Activated naive CD4-positive, alpha-beta T cell treated with anti-CD3 and anti-CD28 coated beads, Interleukin-2, amount 50 U/mL, for 72 hours (primary cell): Measurements from ENCODE around the gene NKD1. TPM values are rescaled to one million over a fixed set of nuclear protein-coding genes. Genes with fewer than 3 reads are reported as not detected.
A peak's percentile ranks its signal among the peaks of the same experiment; 100 is the strongest.

ENCODE experiments used
- ATAC-seq, 2 donors: fragments of 150-1000 bp; cut with Tn5 transposase; 2 replicates each; pipeline ENCODE4 v1.10.0; 2021; ENCODE audit warnings: mild to moderate bottlenecking in 2 of 2, moderate library complexity in 2 of 2
- DNase-seq, 2 donors: peaks; one replicate each; pipeline ENCODE4 v3.0.0; 2021 to 2022; ENCODE audit warnings: low spot score in 2 of 2
- H3K27ac Mint-ChIP-seq, 2 donors: one replicate each; pipeline ENCODE4 v1.8.0; 2022; ENCODE audit warnings: mild to moderate bottlenecking in 2 of 2, mixed read lengths in 2 of 2
- H3K36me3 Mint-ChIP-seq, 2 donors: one replicate each; pipeline ENCODE4 v1.8.0; 2022; ENCODE audit warnings: mixed read lengths in 2 of 2
- H3K9me3 Mint-ChIP-seq, 2 donors: one replicate each; pipeline ENCODE4 v1.8.0; 2022; ENCODE audit warnings: mixed read lengths in 2 of 2
- total RNA-seq, 2 donors: library from RNA; stranded (reverse); gene quantifications; one replicate each; pipeline ENCODE4 v1.2.3, GENCODE V29; 2022

Gene NKD1
- total RNA-seq, 2 donors from 2014 or later: 1.4 to 2.1 TPM

DNA sequence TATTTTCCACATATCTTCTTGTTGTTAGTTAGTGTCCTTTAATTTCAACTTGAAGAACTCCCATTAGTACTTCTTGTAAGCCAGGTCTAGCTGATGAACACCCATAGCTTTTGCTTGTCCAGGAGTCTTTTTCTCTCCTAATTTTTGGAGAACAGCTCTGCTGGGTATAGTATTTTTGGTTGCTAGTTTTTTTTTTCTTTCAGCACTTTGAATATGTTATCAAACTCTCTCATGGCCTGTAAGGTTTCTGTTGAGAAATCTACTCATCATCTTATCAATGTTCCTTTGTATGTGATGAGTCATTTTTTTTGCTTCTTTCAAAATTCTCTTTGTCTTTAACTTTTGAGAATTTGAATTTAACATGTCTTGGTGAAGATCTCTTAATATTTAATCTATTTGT is 31.8 kb upstream of the NKD1 start:
- Mint-ChIP-seq H3K9me3 (peaks cover 8 to 12% of the 10 kb centered on the region in 2 donors), H3K27ac (no peak overlapping the region), H3K36me3 (peaks cover 8 to 13% of the 10 kb centered on the region in 2 donors)
- DNase-seq: no peak
- ATAC-seq: no peak

GRCh38 chr16:50516890-50517289 is 31.3 kb upstream of the NKD1 start:
- ATAC-seq (no peak), DNase-seq (no peak)
- Mint-ChIP-seq H3K9me3 (peaks cover 8 to 12% of the 10 kb centered on the region in 2 donors), H3K36me3 (peaks cover 8 to 13% of the 10 kb centered on the region in 2 donors), H3K27ac (no peak overlapping the region)

GRCh38 chr16:50517450-50518252 is 30.5 kb upstream of the NKD1 start:
- H3K9me3 Mint-ChIP-seq: peaks cover 8 to 12% of the 10 kb centered on the region in 2 donors
- peaks cover 8 to 13% of the 10 kb centered on the region in 2 donors for H3K36me3 Mint-ChIP-seq
- ATAC-seq (no peak), DNase-seq (peak in 1 of 2 donors; percentile 44)
- peak overlapping the region in 1 of 2 donors; percentile 38 for H3K27ac Mint-ChIP-seq

DNA sequence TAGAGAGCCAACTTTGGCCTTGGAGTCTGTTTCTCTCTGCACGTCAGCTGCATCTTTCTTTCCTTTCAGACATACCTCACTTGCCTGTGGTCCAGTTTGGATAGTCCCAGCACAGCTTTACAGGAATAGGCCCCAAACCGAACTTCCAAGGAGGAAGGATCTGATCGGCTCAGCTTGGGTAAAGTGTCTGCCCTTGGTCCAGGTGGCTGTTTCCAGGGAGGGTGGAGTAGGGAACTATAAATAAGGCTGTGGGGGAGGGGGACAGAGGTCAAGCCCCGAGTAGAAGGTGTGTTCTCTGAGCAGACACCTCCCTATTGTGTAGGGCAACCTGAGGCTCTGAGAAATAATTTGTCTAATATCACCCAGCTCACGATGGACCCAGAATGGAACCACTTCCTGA is 29.2 kb upstream of the NKD1 start:
- no peak overlapping the region for H3K27ac Mint-ChIP-seq
- H3K9me3 Mint-ChIP-seq: peaks cover 8 to 12% of the 10 kb centered on the region in 2 donors
- ATAC-seq: no peak
- DNase-seq: peak in 1 of 2 donors; percentile 16
- H3K36me3 Mint-ChIP-seq: peaks cover 8 to 13% of the 10 kb centered on the region in 2 donors

- DNase-seq (no peak), ATAC-seq (no peak)
- peaks cover 8 to 12% of the 10 kb centered on the region in 2 donors for H3K9me3 Mint-ChIP-seq
- H3K27ac Mint-ChIP-seq: no peak overlapping the region
- H3K36me3 Mint-ChIP-seq: peaks cover 8 to 13% of the 10 kb centered on the region in 2 donors
Measured at GRCh38 chr16:50519602-50520001, 28.6 kb upstream of the NKD1 start.

GRCh38 chr16:50520451-50521245 is 27.5 kb upstream of the NKD1 start:
- H3K36me3 Mint-ChIP-seq: peaks cover 8 to 13% of the 10 kb centered on the region in 2 donors
- H3K9me3 Mint-ChIP-seq: peaks cover 8 to 12% of the 10 kb centered on the region in 2 donors
- H3K27ac Mint-ChIP-seq: no peak overlapping the region
- DNase-seq (peak in 1 of 2 donors; percentile 20), ATAC-seq (no peak)

DNA sequence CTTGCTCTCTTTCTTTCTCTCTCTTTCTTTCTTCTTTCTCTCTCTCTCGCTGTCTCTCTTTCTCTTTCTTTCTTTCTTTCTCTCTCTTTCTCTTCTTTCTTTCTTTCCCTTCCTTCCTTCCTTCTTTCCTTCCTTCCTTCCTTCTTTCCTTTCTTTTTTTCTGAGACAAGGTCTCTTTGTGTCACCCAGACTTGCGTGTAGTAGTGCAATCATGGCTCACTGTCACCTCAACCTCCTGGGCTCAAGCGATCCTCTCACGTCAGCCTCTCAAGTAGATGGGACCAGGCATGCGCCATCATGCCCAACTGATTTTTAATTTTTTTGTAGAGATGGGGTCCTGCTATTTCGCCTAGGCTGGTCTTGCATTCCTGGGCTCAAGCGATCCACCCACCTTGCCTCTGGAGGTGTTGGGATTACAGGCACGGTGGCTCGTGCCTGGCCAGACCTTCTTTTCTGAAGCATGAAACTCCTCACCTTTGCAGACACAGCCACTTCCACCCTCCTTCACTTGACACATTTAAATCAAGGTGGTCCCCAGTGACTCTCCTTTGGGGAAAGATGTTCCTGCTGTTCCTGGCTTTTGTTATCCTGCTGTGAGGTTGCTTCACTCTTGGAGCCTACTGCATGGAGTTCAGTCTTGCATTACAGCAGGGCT is 26.8 kb upstream of the NKD1 start:
- ATAC-seq: no peak
- Mint-ChIP-seq H3K27ac (no peak overlapping the region), H3K9me3 (peaks cover 5 to 8% of the 10 kb centered on the region in 2 donors), H3K36me3 (peaks cover 8 to 13% of the 10 kb centered on the region in 2 donors)
- DNase-seq: peak in 1 of 2 donors; percentile 6

GRCh38 chr16:50522324-50522723 is 25.9 kb upstream of the NKD1 start:
- Mint-ChIP-seq H3K27ac (no peak overlapping the region), H3K9me3 (no peaks in the 10 kb centered on the region), H3K36me3 (peaks cover 0 to 6% of the 10 kb centered on the region in 2 donors)
- no peak for ATAC-seq
- no peak for DNase-seq

- no peaks in the 10 kb centered on the region for H3K36me3 Mint-ChIP-seq
- no peak overlapping the region for H3K27ac Mint-ChIP-seq
- no peak for ATAC-seq
- H3K9me3 Mint-ChIP-seq: no peaks in the 10 kb centered on the region
- DNase-seq: peak in 1 of 2 donors; percentile 30
Measured at GRCh38 chr16:50523710-50524109, 24.5 kb upstream of the NKD1 start.

DNA sequence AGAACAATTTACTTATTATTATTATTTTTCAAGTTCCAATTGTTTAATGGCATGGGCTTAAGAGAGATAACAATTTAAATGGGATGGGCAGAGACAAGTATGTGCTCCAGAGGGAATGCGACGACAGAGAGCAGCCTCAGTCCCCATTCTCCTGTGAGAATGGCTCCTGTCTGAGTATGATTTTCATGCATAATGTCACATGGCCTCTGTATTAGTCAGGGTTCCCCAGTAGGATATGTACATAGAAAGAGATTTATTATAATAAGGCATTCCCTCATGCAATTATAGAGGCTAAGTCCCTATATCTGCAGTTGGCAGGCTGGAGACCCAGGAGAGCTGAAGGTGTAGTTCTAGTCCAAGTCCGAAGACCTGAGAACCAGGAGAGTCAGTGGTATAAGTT is 22.9 kb upstream of the NKD1 start:
- DNase-seq (no peak), ATAC-seq (no peak)
- no peak overlapping the region for H3K27ac Mint-ChIP-seq
- peaks cover 5 to 9% of the 10 kb centered on the region in 2 donors for H3K9me3 Mint-ChIP-seq
- peaks cover 0 to 3% of the 10 kb centered on the region in 2 donors for H3K36me3 Mint-ChIP-seq

DNA sequence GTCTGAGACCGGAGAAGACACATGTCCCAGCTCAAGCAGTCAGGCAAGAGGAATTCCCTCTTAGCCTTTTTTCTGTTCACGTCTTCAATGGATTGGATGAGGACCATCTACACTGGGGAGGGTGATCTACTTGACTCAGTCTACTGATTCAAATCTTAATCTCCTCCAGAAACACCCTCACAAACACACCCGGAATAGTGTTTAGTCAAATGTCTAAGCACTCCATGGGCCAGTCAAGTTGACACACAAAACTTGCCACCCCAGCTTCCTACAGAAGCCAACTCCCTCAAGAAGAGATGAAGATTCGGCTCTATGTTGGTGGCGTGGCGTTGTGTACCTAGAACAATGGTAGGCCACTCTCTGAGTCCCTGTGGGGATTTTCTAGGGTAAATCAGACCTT is 22.5 kb upstream of the NKD1 start:
- ATAC-seq (no peak), DNase-seq (no peak)
- H3K27ac Mint-ChIP-seq: no peak overlapping the region
- peaks cover 0 to 5% of the 10 kb centered on the region in 2 donors for H3K36me3 Mint-ChIP-seq
- peaks cover 5 to 12% of the 10 kb centered on the region in 2 donors for H3K9me3 Mint-ChIP-seq

- DNase-seq (peak in 1 of 2 donors; percentile 7), ATAC-seq (no peak)
- H3K36me3 Mint-ChIP-seq: peaks cover 0 to 5% of the 10 kb centered on the region in 2 donors
- H3K9me3 Mint-ChIP-seq: peaks cover 5 to 12% of the 10 kb centered on the region in 2 donors
- no peak overlapping the region for H3K27ac Mint-ChIP-seq
Measured at GRCh38 chr16:50526249-50526648, 21.9 kb upstream of the NKD1 start.

GRCh38 chr16:50526796-50527195 is 21.4 kb upstream of the NKD1 start:
- no peak for ATAC-seq
- Mint-ChIP-seq H3K36me3 (peaks cover 0 to 5% of the 10 kb centered on the region in 2 donors), H3K9me3 (peaks cover 5 to 12% of the 10 kb centered on the region in 2 donors), H3K27ac (no peak overlapping the region)
- DNase-seq: no peak

- Mint-ChIP-seq H3K9me3 (peaks cover 5 to 12% of the 10 kb centered on the region in 2 donors), H3K27ac (no peak overlapping the region), H3K36me3 (peaks cover 0 to 5% of the 10 kb centered on the region in 2 donors)
- DNase-seq (no peak), ATAC-seq (no peak)
Measured at GRCh38 chr16:50528820-50529219, 19.4 kb upstream of the NKD1 start.

GRCh38 chr16:50529334-50529733 is 18.9 kb upstream of the NKD1 start:
- Mint-ChIP-seq H3K36me3 (peaks cover 0 to 5% of the 10 kb centered on the region in 2 donors), H3K9me3 (peaks cover 5 to 12% of the 10 kb centered on the region in 2 donors), H3K27ac (no peak overlapping the region)
- ATAC-seq (no peak), DNase-seq (no peak)

DNA sequence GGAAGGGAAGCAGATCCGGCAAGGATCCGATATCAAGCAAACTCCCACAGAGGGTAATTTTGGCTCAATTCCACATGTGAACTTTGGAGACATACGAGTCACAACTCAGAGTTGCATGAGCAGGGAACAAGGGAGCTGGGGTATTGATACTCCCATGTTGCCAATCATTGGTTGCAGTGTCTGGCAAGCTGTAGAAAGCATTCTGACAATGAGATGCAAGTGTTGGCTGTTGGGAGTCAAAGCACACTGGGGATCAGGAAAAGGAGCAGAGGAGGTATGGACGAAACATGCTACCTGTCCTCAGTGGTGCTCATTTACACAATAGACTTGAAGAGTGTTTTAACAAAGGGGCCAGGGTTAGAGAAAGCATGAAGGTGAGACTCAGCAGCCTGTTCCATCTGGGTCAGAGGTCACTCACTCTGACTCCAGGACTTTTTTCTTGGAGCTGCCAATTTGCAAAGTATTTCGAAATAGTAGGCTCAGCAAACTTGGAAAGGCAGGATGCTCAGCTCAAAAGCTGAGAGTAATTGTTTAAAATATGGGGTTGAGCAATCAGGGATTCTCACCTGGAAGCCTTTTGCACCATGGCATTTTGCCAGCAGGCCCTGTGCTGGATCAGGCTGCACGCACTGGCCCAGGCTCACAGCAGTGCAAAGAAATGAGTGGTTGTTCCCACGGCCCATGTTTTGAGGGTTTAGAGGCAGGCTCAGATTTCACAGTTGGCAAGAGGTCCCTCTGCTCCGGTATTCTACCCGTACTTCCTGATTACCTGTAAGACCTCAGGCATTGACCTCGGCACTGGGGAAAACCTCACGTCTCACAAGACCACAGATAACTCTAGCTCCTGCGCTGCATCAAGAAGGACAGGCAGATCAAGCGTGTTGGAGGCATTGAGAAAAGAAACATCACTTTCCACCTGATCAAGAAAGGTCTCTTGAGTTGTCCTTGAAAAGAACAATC is 17.6 kb upstream of the NKD1 start:
- ATAC-seq (no peak), DNase-seq (no peak)
- H3K36me3 Mint-ChIP-seq: peaks cover 0 to 5% of the 10 kb centered on the region in 2 donors
- H3K9me3 Mint-ChIP-seq: peaks cover 9 to 12% of the 10 kb centered on the region in 2 donors
- no peak overlapping the region for H3K27ac Mint-ChIP-seq
